Mucosa of gallbladder (tissue), 1 donor: ENCODE data around the gene SMCO2. TPM values are rescaled to one million over a fixed set of nuclear protein-coding genes. Genes with fewer than 3 reads are reported as not detected.

Source experiments
- DNase-seq: peaks from one replicate; pipeline ENCODE4 v3.0.0-alpha.2; 2020; ENCODE audit warnings: low spot score
- total RNA-seq: library from RNA; stranded (reverse); gene quantifications from one replicate; pipeline ENCODE4 v1.2.1, GENCODE V29; 2021
- donor health status: DM: no; HTN: no; CAD: no.

SMCO2 gene
- total RNA-seq, result not detected

DNA sequence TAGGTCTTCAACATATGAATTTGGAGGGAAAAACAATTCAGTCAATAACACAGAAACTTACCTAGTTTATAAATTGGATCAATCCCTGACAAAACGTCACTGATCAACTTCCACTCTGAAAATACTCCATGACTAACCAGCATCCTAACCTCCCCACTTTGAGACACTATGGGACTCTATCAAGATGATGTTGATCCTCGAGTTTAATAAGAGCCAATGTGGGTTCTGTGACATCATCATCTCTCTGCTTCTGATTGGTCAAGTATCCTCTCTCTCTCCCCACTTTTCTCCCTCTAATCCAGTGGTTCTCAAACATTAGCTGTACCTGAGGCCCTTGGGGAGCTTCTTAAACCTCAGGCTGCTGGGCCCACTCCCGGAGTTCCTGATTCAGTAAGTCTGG is at the start of gene SMCO2:
TSS of gene SMCO2 (plus strand) at position 301 of the 400 bp plus-strand sequence. CDS start 23,896 bp downstream, outside the sequence.
- no peak for DNase-seq

- DNase-seq, result no peak
Measured at GRCh38 chr12:27398466-27398865, 48.1 kb upstream of the SMCO2 start.

DNA sequence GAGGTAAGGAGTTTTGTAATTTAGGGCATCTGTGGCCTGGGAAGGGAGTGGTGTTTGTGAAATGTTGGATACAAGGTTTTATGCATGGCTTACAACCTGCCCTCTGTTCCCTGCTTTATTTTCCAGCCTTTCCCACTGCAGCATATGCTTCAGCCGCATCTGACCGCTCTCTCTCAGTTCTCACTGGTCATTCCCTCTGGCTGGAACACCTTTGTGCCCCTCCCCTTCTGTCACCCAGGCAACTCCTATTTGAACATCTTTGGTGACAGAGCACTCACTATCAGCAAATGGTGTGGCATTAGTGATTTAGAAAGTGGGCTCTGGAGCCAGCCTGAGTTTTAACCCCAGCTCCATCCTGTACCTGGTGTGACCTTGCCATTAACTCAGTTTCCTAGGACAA is 47.5 kb upstream of the SMCO2 start:
- no peak for DNase-seq

GRCh38 chr12:27400856-27401354 is 45.6 kb upstream of the SMCO2 start:
- DNase-seq, result no peak

DNA sequence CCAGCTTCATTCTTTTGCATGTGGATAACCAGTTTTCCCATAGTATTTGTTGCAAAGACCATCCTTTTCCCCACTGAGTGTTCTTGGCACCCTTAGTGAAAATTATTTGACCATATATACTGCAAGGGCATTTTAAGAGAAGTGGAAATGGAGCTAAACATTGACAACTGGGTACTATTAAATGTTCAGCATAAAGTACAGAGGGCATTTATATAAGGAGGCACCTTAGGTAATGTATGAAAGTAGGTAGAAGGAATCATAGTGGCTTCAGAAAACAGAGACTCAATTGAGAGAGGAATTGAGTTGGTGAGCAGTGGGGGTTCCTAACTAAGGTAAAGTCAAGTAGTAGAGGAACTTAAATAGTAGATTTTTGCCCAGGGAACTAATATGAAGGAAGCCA is 34.5 kb upstream of the SMCO2 start:
- DNase-seq, result no peak

DNA sequence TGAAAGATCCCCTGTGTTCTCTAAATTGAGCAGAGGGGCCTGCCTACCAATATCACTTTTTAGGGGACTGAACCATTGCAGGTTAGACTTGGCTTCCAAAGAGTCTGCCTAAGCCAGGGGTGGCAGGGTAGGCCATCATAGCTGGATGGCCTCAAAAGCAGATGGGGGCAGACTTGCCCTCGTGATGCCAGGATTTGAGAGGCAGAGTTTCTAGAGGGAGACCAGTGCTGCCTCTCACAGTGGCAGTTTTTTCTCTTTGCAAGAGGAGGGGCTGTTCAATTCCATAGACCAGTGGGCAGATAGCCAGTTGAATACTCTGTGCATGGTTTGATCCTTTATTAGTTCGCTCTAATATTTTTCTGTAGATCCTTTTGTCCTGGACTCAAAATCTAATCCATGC is 23.8 kb upstream of the SMCO2 start:
- DNase-seq, result no peak

GRCh38 chr12:27424631-27425230 is 21.8 kb upstream of the SMCO2 start:
- DNase-seq, result peak; percentile 19

GRCh38 chr12:27425306-27425705 is 21.2 kb upstream of the SMCO2 start:
- DNase-seq, result no peak

DNA sequence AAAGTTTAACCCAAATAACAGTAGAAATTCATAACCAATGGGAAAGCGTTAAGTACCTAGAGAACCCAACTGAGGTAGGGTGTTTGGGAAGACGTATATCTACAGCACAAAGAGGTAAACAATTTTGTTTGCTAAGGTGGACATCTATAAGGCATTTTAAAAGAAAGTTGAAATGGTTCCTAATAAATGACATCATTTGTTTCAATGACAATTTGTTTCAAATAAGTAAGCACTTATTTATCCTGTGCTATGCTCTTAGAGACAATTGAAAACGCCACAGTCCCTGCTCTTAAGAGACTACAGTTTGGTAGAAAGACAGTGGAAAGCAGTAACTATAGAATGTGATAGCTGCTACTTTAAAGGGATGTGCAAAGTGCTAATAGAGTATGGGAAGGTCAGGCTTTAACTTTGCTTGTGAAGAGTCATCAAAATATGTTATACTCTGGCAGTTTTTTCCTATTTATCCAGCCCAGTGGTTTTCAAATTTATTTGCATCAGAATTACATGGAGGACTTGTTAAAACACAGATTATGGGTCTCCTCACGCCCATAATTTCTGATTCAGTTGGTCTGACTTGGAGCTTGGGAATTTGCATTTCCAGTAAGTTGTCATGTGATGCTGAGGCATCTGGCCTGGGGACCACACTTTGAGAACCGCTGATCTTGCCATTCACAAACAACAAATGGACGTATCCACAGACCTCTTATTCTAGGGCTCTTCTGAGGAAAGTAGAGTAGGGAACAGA is 19.6 kb upstream of the SMCO2 start:
- DNase-seq, result no peak

- no peak for DNase-seq
Measured at GRCh38 chr12:27427824-27428223, 18.7 kb upstream of the SMCO2 start.

GRCh38 chr12:27428466-27428865 is 18.1 kb upstream of the SMCO2 start:
- no peak for DNase-seq

GRCh38 chr12:27429606-27430005 is 16.9 kb upstream of the SMCO2 start:
- DNase-seq, result no peak

GRCh38 chr12:27431185-27431584 is 15.4 kb upstream of the SMCO2 start:
- DNase-seq, result no peak

- no peak for DNase-seq
Measured at GRCh38 chr12:27434673-27435565, 11.6 kb upstream of the SMCO2 start.

GRCh38 chr12:27436029-27436428 is 10.5 kb upstream of the SMCO2 start:
- no peak for DNase-seq

DNA sequence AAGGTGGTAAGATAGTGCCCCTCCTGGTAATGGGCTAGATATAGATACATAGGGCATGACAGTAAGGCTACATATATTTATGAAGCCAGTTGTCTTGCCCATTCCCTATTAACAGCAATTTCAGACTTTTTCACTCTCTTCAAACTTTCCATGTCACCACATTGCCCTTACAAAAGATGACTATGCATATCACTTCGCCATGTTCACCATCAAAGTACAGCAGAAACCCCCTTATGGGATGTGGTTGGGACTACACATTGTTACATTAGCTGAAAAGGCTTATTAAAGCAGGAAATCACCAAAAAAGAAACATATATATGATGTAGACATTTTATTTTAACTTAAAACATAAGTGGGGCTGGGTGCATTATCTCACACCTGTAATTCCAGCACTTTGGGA is 9.8 kb upstream of the SMCO2 start:
- DNase-seq, result no peak

GRCh38 chr12:27437839-27438238 is 8.7 kb upstream of the SMCO2 start:
- DNase-seq, result no peak

DNA sequence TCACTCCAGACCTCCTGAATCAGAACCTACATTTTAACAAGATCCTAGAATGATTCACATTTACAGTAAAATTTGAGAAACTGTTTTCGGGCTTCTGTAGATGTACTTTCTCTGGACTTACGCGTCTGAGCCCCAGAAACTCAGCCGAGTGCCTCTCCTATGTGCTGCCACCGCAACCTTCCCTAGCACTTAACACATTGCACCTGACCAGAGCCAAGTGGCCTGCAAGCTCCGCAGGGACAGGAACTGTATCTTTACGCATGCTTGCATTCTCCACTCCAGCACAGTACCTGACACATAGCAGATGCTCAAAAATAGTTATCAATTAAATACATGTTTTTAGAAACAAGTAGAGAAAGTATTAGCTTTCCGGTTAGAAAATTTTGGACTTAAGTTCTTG is 1.2 kb downstream of the SMCO2 start:
- no peak for DNase-seq

DNA sequence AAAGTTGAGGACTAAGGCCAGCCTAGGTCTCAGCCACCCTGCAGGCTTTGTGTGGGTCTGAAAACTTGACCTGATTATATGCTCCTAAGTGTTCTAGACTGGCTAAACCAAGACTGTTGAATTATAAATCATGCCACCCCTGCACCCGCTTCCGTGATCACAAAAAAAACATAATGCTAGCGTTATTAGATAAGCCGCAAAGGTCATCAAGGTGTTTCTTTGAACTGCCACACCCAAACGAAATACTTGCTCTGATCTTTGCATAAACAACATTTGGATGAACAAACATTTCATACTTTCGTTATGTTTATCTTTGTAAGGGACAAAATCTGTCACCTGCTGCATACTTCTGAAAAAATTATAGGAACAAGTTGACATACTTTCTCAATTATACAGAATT is 2.5 kb downstream of the SMCO2 start:
- no peak for DNase-seq

DNA sequence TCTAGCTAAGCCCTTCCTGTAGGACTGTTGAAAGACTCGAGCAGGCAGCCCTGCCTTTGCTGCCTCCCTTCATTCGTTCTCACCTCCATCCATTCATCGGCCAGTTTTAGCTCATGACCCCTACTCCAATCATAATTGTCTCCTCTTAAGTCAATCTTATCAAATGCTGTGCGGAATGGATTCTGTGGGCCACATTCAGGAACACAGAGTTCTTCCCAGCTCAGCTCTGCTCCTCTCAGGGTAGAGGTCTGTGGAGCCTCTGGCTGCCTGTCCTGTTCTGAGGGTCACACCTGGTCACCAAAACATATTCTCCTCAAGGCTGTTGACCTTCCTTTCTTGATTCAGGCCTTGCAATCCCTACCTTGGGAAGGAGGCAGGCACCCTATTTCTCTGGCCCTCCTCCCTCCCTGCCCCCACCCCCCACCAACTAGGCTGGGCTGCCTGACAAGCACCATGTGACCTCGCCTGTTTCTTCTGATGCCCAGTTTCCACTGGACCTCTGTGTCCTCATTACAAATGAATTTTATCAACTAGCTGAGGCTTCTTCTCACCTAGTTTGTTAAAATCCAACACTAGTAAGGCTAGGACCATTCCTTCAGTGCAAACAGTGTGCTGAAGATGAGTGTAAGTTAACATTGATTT is 3.5 kb downstream of the SMCO2 start:
- no peak for DNase-seq

GRCh38 chr12:27451036-27451825 is 4.7 kb downstream of the SMCO2 start:
- no peak for DNase-seq
